Upper lobe of right lung (tissue), 1 donor: ENCODE results near the gene DCAKD. TPM values are rescaled to one million over a fixed set of nuclear protein-coding genes. Genes with fewer than 3 reads are reported as not detected.
A peak's percentile ranks its signal among the peaks of the same experiment; 100 is the strongest.

ENCODE experiments used
- ATAC-seq: fragments of 200-7000 bp; cut with Tn5 transposase; one replicate; pipeline ENCODE4 v1.9.1; 2020; ENCODE audit warnings: mild to moderate bottlenecking, moderate library complexity
- DNase-seq: peaks from one replicate; pipeline ENCODE4 v3.0.0-alpha.2; 2020
- H3K27ac ChIP-seq: fragments of 200-600 bp; one replicate; pipeline ENCODE4 v1.8.0; 2022
- H3K27me3 ChIP-seq: fragments of 200-600 bp; one replicate; pipeline ENCODE4 v1.8.0; 2022; ENCODE audit warnings: mild to moderate bottlenecking
- H3K36me3 ChIP-seq: fragments of 200-600 bp; one replicate; pipeline ENCODE4 v1.8.0; 2022
- H3K4me1 ChIP-seq: fragments of 200-600 bp; one replicate; pipeline ENCODE4 v1.8.0; 2022
- H3K4me3 ChIP-seq: fragments of 200-600 bp; one replicate; pipeline ENCODE4 v1.8.0; 2022; ENCODE audit warnings: mild to moderate bottlenecking
- H3K9me3 ChIP-seq: fragments of 200-600 bp; one replicate; pipeline ENCODE4 v1.8.0; 2022
- intact Hi-C: fragments of 100-400 bp; cut with DNase I; formaldehyde crosslinking; loops from one replicate; pipeline ENCODE4 v1.11.0; 2022
- total RNA-seq: library from RNA; stranded (reverse); fragmentation: NEBNext Ultra II Directional; extraction: Animal tissue kit (Norgen Biotek cat#: 25700); gene quantifications from one replicate; pipeline ENCODE4 v1.2.1, GENCODE V29; 2021
- TF ChIP-seq, protein P1 (sequence below): fragments of 200-600 bp; IDR thresholded peaks from one replicate; pipeline ENCODE4 v1.8.0; 2022; ENCODE audit warnings: antibody characterized with exemption
- donor health status: DM: no; HTN: yes; CAD: no; lungs with severe emphysema.

DCAKD gene
- total RNA-seq, 1 donor from 2014 or later = 21.8 TPM

DNA sequence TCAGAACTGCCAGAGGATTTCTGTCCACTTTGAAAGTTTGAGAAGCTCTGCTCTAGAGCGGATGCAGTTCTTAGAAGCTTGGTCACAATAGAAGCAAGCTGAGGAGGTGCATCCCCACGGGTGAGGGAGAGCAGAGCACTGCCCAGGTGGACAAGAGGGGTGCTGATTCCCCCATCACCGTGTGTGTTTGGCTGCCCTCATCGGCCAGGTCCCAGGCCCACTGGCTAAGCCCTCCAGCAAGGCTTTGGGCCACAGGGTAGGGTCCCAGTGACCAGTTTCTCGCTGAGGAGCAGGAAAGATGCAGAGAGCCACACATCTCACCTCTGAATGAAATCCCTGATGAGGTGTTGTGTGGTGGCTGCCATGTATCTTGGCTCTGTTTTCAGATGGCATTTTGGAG lies 36.5 kb upstream of the DCAKD start:
- Histone ChIP-seq H3K27me3 (no peaks in the 10 kb centered on the region), H3K4me1 (peaks cover 12% of the 10 kb centered on the region), H3K4me3 (no peak overlapping the region), H3K9me3 (no peaks in the 10 kb centered on the region), H3K36me3 (peaks cover 90% of the 10 kb centered on the region), H3K27ac (no peak overlapping the region)
- DNase-seq = no peak
- intact Hi-C loops = no loop called here
- TF ChIP-seq, protein P1, sequence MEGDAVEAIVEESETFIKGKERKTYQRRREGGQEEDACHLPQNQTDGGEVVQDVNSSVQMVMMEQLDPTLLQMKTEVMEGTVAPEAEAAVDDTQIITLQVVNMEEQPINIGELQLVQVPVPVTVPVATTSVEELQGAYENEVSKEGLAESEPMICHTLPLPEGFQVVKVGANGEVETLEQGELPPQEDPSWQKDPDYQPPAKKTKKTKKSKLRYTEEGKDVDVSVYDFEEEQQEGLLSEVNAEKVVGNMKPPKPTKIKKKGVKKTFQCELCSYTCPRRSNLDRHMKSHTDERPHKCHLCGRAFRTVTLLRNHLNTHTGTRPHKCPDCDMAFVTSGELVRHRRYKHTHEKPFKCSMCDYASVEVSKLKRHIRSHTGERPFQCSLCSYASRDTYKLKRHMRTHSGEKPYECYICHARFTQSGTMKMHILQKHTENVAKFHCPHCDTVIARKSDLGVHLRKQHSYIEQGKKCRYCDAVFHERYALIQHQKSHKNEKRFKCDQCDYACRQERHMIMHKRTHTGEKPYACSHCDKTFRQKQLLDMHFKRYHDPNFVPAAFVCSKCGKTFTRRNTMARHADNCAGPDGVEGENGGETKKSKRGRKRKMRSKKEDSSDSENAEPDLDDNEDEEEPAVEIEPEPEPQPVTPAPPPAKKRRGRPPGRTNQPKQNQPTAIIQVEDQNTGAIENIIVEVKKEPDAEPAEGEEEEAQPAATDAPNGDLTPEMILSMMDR = no peak
- no peak for ATAC-seq

DNA sequence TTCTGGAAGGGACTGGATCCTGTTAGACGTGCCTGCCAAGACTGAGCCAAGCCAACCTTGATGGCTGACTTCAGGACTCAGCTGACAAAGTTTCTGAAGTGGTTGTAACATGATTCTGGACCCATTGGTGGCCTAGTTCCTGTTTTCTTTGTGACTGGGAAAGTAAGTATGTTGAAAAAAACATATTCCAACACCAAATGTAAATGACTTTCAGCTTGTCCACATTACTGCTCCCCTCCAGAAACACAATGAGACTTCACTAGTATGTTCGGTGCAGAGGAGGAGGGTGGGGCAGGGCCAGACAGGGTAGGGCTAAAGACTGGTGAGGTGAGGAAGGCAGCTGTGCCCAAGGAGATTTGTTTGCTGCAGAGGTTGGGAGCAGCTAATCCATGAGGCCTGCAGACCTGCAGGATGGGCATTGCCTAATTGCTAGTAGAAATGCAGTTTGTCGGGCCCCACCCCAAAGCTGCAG lies 36.1 kb upstream of the DCAKD start:
- no peak for DNase-seq
- Histone ChIP-seq H3K9me3 (no peaks in the 10 kb centered on the region), H3K4me1 (peaks cover 9% of the 10 kb centered on the region), H3K36me3 (peaks cover 94% of the 10 kb centered on the region), H3K27me3 (no peaks in the 10 kb centered on the region), H3K4me3 (no peak overlapping the region), H3K27ac (no peak overlapping the region)
- TF ChIP-seq, protein P1 = no peak
- intact Hi-C loops = no loop called here
- no peak for ATAC-seq

DNA sequence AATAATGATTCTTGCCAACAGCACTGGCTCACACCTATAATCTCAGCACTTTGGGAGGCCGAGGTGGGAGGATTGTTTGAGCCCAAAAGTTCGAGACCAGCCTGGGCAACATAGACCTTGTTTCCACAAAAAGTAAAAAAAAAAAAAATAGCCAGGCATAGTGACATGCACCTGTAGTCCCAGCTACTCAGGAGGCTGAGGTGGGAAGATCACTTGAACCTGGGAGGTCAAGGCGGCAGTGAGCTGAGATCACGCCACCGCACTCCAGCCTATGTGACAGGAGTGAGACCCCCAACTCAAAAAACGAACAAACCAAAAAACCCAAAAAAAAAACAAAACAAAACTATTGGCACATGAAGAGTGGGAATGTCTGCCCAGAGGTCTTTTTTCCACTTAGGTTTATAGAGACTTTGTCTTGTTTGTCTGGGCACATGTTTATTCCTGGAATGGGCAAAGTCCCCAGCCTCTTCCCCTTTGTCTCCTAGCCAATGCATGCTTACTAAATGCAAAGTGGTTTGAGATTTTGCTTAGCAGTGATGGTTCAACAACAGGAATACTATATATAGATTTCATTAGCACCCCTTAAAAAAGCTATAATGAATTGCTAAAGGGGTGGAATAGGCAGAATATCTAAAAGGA lies 35.6 kb upstream of the DCAKD start:
- Histone ChIP-seq H3K4me3 (no peak overlapping the region), H3K9me3 (no peaks in the 10 kb centered on the region), H3K27ac (no peak overlapping the region), H3K36me3 (peaks cover 97% of the 10 kb centered on the region), H3K27me3 (no peaks in the 10 kb centered on the region), H3K4me1 (peaks cover 4% of the 10 kb centered on the region)
- ATAC-seq (no peak), DNase-seq (no peak)
- TF ChIP-seq, protein P1 = no peak
- intact Hi-C loops = no loop called here

DNA sequence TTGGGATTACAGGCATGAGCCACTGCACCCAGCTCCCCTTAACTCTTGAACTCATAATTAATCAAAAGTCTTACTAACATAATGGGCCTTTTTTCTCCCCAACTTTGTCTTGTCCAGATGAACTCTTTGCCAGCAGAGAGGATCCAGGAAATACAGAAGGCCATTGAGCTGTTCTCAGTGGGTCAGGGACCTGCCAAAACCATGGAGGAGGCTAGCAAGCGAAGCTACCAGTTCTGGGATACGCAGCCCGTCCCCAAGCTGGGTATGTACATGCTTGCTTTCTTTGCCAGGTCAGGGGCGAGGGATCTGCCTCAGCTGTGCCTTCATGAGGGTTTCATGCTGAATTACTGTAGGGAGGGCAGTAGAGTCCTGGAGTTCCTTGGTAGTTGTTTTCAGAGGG lies 35.0 kb upstream of the DCAKD start:
- no peak overlapping the region for H3K4me3 ChIP-seq
- no peaks in the 10 kb centered on the region for H3K4me1 ChIP-seq
- intact Hi-C loops = no loop called here
- peaks cover 97% of the 10 kb centered on the region for H3K36me3 ChIP-seq
- no peak for DNase-seq
- ATAC-seq = no peak
- no peaks in the 10 kb centered on the region for H3K9me3 ChIP-seq
- TF ChIP-seq, protein P1 = no peak
- no peaks in the 10 kb centered on the region for H3K27me3 ChIP-seq
- no peak overlapping the region for H3K27ac ChIP-seq

DNA sequence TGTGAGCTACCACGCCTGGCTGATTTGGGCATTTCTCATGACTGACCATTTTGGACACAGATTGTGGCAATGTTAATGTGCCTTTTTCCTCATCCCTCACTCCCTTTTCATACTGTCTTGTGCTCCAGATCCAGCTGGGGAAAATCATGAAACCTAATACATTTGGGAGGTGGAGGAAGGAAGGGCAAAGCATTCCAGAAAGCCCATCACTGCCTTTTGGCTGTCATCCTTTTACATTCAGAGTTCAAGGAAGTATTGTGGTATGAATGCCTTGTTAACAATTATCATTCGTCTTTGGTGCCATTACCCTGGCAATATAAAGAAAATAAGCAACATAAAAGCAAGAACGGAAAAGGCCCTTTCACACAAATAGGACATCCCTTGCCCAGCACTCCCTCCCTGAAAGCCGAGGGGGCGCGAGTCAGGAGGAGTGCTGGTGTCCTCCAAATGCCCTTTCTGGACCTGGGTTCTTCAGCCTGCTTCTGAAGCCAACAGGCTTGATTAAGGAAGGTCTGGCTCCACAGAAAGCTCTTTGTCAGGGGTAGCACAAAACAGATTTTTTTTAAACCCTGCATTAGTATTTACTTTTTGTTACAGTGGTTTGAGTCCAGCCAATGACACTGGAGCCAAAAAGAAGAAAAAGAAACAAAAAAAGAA lies 29.7 kb upstream of the DCAKD start:
- intact Hi-C loops = no loop called here
- H3K27ac ChIP-seq = peak overlapping the region; percentile 9

More for the DNA sequence above, 29.7 kb upstream of the DCAKD start:
- ATAC-seq = no peak
- H3K4me3 ChIP-seq = no peak overlapping the region
- TF ChIP-seq, protein P1 = no peak
- no peak for DNase-seq
- no peaks in the 10 kb centered on the region for H3K9me3 ChIP-seq
- H3K36me3 ChIP-seq = peaks cover 64% of the 10 kb centered on the region
- H3K4me1 ChIP-seq = peaks cover 8% of the 10 kb centered on the region
- H3K27me3 ChIP-seq = no peaks in the 10 kb centered on the region
